ENCODE results near the gene ITGA1. TPM values are rescaled to one million over a fixed set of nuclear protein-coding genes. Genes with fewer than 3 reads are reported as not detected.

Gene ITGA1
- total and polyA plus RNA-seq, 2 of the 8 experiments (the other 6 are each of a cell fraction or from before 2014, with no cell fraction given), result 2.3 to 9.0 TPM

- Histone ChIP-seq H3K4ac (replicated peaks; ENCODE audit: insufficient read length, low read depth, low read length) (no peak overlapping the region), H3K56ac (replicated peaks; ENCODE audit: insufficient read length, low read depth, low read length) (no peak overlapping the region), H3K14ac (ENCODE audit: insufficient read length) (no peak overlapping the region), H3K36me3 (ENCODE audit: control insufficient read depth in 2 of 4, insufficient read depth in 4 of 4, low read length in 3 of 4) (no peaks in the 10 kb centered on the region), H4K5ac (ENCODE audit: insufficient read length, low read depth, low read length) (no peak overlapping the region), H2AFZ (ENCODE audit: low read length) (no peak overlapping the region), H2BK12ac (ENCODE audit: low read depth, low read length) (no peak overlapping the region), H3K79me2 (ENCODE audit: control insufficient read depth in 1 of 2, insufficient read depth in 2 of 2, low read length in 2 of 2) (no peaks in the 10 kb centered on the region), H3K4me2 (ENCODE audit: insufficient read depth in 1 of 2, low read depth in 2 of 2, low read length in 2 of 2) (no peak overlapping the region), H3K4me3 (ENCODE audit: extremely low read depth in 1 of 4, insufficient read depth in 2 of 4, low read depth in 3 of 4, low read length in 4 of 4) (no peak overlapping the region), H3K79me1 (ENCODE audit: low read depth, low read length) (no peaks in the 10 kb centered on the region), H3K27ac (ENCODE audit: low read depth, low read length) (no peak overlapping the region), H3K23ac (ENCODE audit: insufficient read length) (no peak overlapping the region), H2BK5ac (ENCODE audit: low read depth, low read length) (no peak overlapping the region), H3K9me3 (ENCODE audit: insufficient read depth in 2 of 2, low read depth in 1 of 2, low read length in 1 of 2) (no peaks in the 10 kb centered on the region), H4K8ac (ENCODE audit: extremely low read depth, insufficient read depth, low read length) (no peak overlapping the region), H2AK5ac (ENCODE audit: low read depth, low read length) (no peak overlapping the region), H2BK15ac (ENCODE audit: low read length) (no peak overlapping the region), H3K23me2 (ENCODE audit: low read depth, low read length) (no peaks in the 10 kb centered on the region), H3K27me3 (replicated peaks in 1 of 4; ENCODE audit: control insufficient read depth in 3 of 4, extremely low read depth in 1 of 4, insufficient read depth in 3 of 4, low read length in 3 of 4) (no peaks in the 10 kb centered on the region), H2BK120ac (replicated peaks; ENCODE audit: low read depth, low read length) (no peak overlapping the region), H3K9ac (replicated peaks in 1 of 4; ENCODE audit: extremely low read depth in 1 of 4, low read depth in 3 of 4, low read length in 3 of 4) (no peak overlapping the region), H3K18ac (ENCODE audit: extremely low read depth, low read length) (no peak overlapping the region), H4K20me1 (replicated peaks in 1 of 2; ENCODE audit: control insufficient read depth in 1 of 2, insufficient read depth in 2 of 2, low read length in 2 of 2) (no peaks in the 10 kb centered on the region), H3K4me1 (replicated peaks in 1 of 4; ENCODE audit: control insufficient read depth in 3 of 4, insufficient read depth in 4 of 4, low read length in 3 of 4) (no peaks in the 10 kb centered on the region), H4K91ac (replicated peaks; ENCODE audit: insufficient read length, low read length) (no peak overlapping the region), H2BK20ac (ENCODE audit: low read length) (no peak overlapping the region)
- DNase-seq (ENCODE audit: low read depth in 1 of 2, low spot score in 2 of 2) (no peak), FAIRE-seq (no peak)
- TF ChIP-seq ATF2 (IDR thresholded peaks at IDR 0.05; ENCODE audit: low read length), result no peak
- POLR2A ChIA-PET (ENCODE audit: partially characterized antibody), result no interaction called here
- CTCF ChIA-PET (ENCODE audit: partially characterized antibody), result interaction anchor here (1.4 to 1.5 kb wide), 2 partner anchors 12 to 19 kb away, joined by 5 to 13 read pairs; no protein-coding TSS in a partner anchor
- 86% methylated on average over 2 of the region's 2 CpGs; no CpG with 5 or more reads in 1 of the 2 experiments for WGBS, 2 experiments (ENCODE audit: extremely low coverage in 1 of 2, insufficient coverage in 1 of 2, insufficient read length in 1 of 2, insufficient replicate concordance in 2 of 2, low coverage in 1 of 2, low lambda C conversion rate in 2 of 2, missing lambda C conversion rate in 1 of 2)
These were observed 80.7 kb downstream of the ITGA1 start for GRCh38 chr5:52868417-52868816.
